A673 (cell line): ENCODE results near the gene SMCO1.

Experiments
- EZH2 ChIP-seq: fragments of 200-600 bp; sonication (generic); IDR thresholded peaks from 2 replicates; pipeline ENCODE4 v1.6.1; 2017; ENCODE audit warnings: borderline replicate concordance, low read depth, mild to moderate bottlenecking, mixed read lengths, antibody characterized with exemption, low read length; ENCODE audit not compliant: poor library complexity, severe bottlenecking
- TF ChIP-seq, protein P1 (sequence below): fragments of 300-800, 200-600 bp; sonication (generic); conservative IDR thresholded peaks from 2 replicates; pipeline ENCODE4 v1.5.1; 2017; ENCODE audit warnings: low read depth, mild to moderate bottlenecking, antibody characterized with exemption, low read length, moderate library complexity, mixed read lengths

DNA sequence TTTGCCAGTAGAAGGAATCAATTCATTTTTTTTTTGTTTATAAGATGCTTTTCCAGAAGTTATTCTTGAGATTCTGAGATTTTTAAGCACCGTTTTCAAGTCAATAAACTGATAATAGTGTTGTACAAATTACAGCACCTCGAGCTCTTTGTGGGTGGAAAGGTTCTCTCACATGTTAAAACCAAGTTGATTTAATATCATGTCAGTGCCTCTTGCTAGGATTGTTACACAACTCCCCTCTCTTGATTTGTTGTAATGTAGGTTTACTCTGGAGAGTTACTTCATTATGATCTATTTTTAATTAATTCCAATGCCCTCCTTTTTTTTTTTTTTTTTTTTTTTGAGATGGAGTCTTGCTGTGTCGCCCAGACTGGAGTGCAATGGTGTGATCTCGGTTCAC, 57.1 kb downstream of the SMCO1 start:
- TF ChIP-seq, protein P1, sequence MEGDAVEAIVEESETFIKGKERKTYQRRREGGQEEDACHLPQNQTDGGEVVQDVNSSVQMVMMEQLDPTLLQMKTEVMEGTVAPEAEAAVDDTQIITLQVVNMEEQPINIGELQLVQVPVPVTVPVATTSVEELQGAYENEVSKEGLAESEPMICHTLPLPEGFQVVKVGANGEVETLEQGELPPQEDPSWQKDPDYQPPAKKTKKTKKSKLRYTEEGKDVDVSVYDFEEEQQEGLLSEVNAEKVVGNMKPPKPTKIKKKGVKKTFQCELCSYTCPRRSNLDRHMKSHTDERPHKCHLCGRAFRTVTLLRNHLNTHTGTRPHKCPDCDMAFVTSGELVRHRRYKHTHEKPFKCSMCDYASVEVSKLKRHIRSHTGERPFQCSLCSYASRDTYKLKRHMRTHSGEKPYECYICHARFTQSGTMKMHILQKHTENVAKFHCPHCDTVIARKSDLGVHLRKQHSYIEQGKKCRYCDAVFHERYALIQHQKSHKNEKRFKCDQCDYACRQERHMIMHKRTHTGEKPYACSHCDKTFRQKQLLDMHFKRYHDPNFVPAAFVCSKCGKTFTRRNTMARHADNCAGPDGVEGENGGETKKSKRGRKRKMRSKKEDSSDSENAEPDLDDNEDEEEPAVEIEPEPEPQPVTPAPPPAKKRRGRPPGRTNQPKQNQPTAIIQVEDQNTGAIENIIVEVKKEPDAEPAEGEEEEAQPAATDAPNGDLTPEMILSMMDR, result no peak
- no peak for TF ChIP-seq EZH2
